Measurements from ENCODE around the gene MCF2L2.

GRCh38 chr3:183178833-183179549 is 249.4 kb downstream of the MCF2L2 start:
- TF ChIP-seq CTCF (IDR thresholded peaks at IDR 0.05; ENCODE audit: low read depth, low read length), result peak; percentile 12
- no peak for TF ChIP-seq POLR2A (IDR thresholded peaks at IDR 0.05; ENCODE audit: extremely low read depth, insufficient read length)
- no peak for TF ChIP-seq MYC (IDR thresholded peaks at IDR 0.05; ENCODE audit: low read depth, low read length)
- TF ChIP-seq MAX (IDR thresholded peaks at IDR 0.05; ENCODE audit: low read depth, low read length), result no peak

Measured in NB4 (cell line).